ENCODE measurements around the gene HECW1.

GRCh38 chr7:43588477-43589132 is 476.2 kb downstream of the HECW1 start:
- TF ChIP-seq RAD21 (conservative IDR thresholded peaks at IDR 0.05 in 1 of 2, IDR thresholded peaks at IDR 0.05 in 1 of 2), result no peak
- no peak for TF ChIP-seq SMC3 (IDR thresholded peaks at IDR 0.05)
- TF ChIP-seq EP300 (IDR thresholded peaks at IDR 0.05), result no peak
- no peak for TF ChIP-seq CTCF (IDR thresholded peaks at IDR 0.05)
- TF ChIP-seq KDM1A (IDR thresholded peaks at IDR 0.05; ENCODE audit: low read depth), result no peak
- TF ChIP-seq JUN (IDR thresholded peaks at IDR 0.05), result no peak
